HEK293T (cell line): Measurements from ENCODE around the gene RAPSN.

Source experiments
- CTCF ChIA-PET: fragments of 350-600 bp; formaldehyde crosslinking; extraction: SDS; loops from one replicate; lab custom pipeline; 2021; ENCODE audit warnings: antibody characterized with exemption, inconsistent platforms; lab: Yijun Ruan, JAX
- POLR2A ChIA-PET: fragments of 350-600 bp; formaldehyde crosslinking; extraction: SDS; loops from one replicate; lab custom pipeline; 2020; ENCODE audit warnings: antibody characterized with exemption, inconsistent platforms; lab: Yijun Ruan, JAX
- DNase-seq: peaks from one replicate; pipeline ENCODE4 v3.0.0; 2012; ENCODE audit warnings: mixed read lengths; ENCODE audit errors: extremely low spot score
- ARNT ChIP-seq: fragments of 450-650 bp; IDR thresholded peaks from 2 replicates; pipeline ENCODE4 v1.6.1; 2017; ENCODE audit warnings: mild to moderate bottlenecking
- BHLHE40 ChIP-seq: fragments of 450-650 bp; IDR thresholded peaks from 2 replicates; pipeline ENCODE4 v1.6.1; 2016; ENCODE audit warnings: mild to moderate bottlenecking, moderate library complexity, borderline replicate concordance
- CTBP1 ChIP-seq: fragments of 450-650 bp; IDR thresholded peaks from 2 replicates; pipeline ENCODE4 v1.6.1; 2016; ENCODE audit warnings: borderline replicate concordance
- ELF4 ChIP-seq: fragments of 450-650 bp; IDR thresholded peaks from 2 replicates; pipeline ENCODE4 v1.6.1; 2017; ENCODE audit warnings: antibody characterized with exemption
- FOXA1 ChIP-seq: fragments of 450-650 bp; IDR thresholded peaks from 2 replicates; pipeline ENCODE4 v1.6.1; 2016; ENCODE audit warnings: mild to moderate bottlenecking
- FOXK2 ChIP-seq: fragments of 450-650 bp; IDR thresholded peaks from 2 replicates; pipeline ENCODE4 v1.6.1; 2016; ENCODE audit warnings: mild to moderate bottlenecking
- FOXM1 ChIP-seq: fragments of 450-650 bp; IDR thresholded peaks from 2 replicates; pipeline ENCODE4 v1.6.1; 2017; ENCODE audit warnings: mild to moderate bottlenecking, borderline replicate concordance
- HDGF ChIP-seq: fragments of 450-650 bp; IDR thresholded peaks from 2 replicates; pipeline ENCODE4 v1.6.1; 2017; ENCODE audit warnings: antibody characterized with exemption, borderline replicate concordance
- L3MBTL2 ChIP-seq: fragments of 450-650 bp; conservative IDR thresholded peaks from 2 replicates; pipeline ENCODE4 v1.6.1; 2016; ENCODE audit warnings: mild to moderate bottlenecking
- LEF1 ChIP-seq: fragments of 450-650 bp; IDR thresholded peaks from 2 replicates; pipeline ENCODE4 v1.6.1; 2017; ENCODE audit warnings: mild to moderate bottlenecking, borderline replicate concordance
- NFRKB ChIP-seq: fragments of 450-650 bp; IDR thresholded peaks from 2 replicates; pipeline ENCODE4 v1.6.1; 2016; ENCODE audit warnings: mild to moderate bottlenecking, moderate library complexity
- SP1 ChIP-seq: fragments of 450-650 bp; IDR thresholded peaks from 2 replicates; pipeline ENCODE4 v1.6.1; 2017
- SUZ12 ChIP-seq: fragments of 450-650 bp; IDR thresholded peaks from 2 replicates; pipeline ENCODE4 v1.6.1; 2016; ENCODE audit warnings: mild to moderate bottlenecking
- TARDBP ChIP-seq: fragments of 450-650 bp; IDR thresholded peaks from 2 replicates; pipeline ENCODE4 v1.6.1; 2016
- ZNF384 ChIP-seq: fragments of 450-650 bp; IDR thresholded peaks from 2 replicates; pipeline ENCODE4 v1.6.1; 2016
- TF ChIP-seq, protein P1 (sequence below): fragments of 450-650 bp; IDR thresholded peaks from 2 replicates; pipeline ENCODE4 v1.6.1; 2016

Gene RAPSN

GRCh38 chr11:47392546-47393162 lies 56.3 kb downstream of the RAPSN start:
- DNase-seq, result no peak
- ChIA-PET CTCF (interaction anchor here (0.8 to 1.1 kb wide), 2 partner anchors 18 to 59 kb away, joined by 3 to 8 read pairs; no protein-coding TSS in a partner anchor), POLR2A (interaction anchor here (1.4 to 1.6 kb wide), 2 partner anchors 10 to 15 kb away, joined by 4 to 6 read pairs; partner anchors contain the start of gene SLC39A13)
- TF ChIP-seq L3MBTL2 (no peak), FOXA1 (no peak), FOXK2 (no peak), SUZ12 (no peak)

DNA sequence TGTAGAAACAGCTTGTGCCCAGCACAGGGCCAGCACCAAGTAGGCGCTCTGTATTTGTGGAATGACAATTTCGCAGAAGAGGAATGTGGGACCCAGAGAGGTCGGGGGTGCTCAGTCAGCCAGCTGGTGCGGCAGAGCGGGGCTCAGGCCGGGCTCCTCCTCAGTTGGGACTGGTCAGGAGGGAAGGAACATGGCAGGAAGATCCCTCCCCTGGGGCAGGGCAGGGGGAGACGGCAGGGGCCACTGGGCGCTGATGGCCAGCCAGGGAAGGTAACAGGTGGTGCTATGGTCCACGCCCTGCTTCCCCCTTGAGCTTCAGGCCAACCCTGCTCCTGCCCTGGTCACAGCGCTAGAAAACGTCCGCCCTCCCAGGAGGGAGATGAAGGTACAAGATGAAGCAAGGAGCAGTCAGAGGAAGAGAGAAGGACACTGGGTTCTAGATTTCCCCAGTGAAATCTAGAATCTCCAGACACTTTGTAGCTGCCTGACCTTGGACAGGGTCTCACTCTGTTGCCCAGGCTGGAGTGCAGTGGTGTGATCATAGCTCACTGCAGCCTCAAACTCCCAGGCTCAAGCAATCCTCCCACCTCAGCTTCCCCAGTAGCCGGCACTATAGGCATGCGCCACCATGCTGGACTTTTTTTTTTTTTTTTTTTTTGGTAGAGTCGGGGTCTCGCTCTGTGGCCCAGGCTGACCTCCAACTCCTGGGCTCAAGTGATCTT lies 57.1 kb downstream of the RAPSN start:
- CTCF ChIA-PET, result interaction anchor here (0.6 to 0.8 kb wide), 2 partner anchors 17 to 60 kb away, joined by 3 read pairs; no protein-coding TSS in a partner anchor
- TF ChIP-seq LEF1 (no peak), FOXK2 (no peak), HDGF (no peak), CTBP1 (no peak), NFRKB (no peak), TARDBP (no peak), BHLHE40 (no peak)
- TF ChIP-seq, protein P1, sequence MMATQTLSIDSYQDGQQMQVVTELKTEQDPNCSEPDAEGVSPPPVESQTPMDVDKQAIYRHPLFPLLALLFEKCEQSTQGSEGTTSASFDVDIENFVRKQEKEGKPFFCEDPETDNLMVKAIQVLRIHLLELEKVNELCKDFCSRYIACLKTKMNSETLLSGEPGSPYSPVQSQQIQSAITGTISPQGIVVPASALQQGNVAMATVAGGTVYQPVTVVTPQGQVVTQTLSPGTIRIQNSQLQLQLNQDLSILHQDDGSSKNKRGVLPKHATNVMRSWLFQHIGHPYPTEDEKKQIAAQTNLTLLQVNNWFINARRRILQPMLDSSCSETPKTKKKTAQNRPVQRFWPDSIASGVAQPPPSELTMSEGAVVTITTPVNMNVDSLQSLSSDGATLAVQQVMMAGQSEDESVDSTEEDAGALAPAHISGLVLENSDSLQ, result no peak
- no peak for DNase-seq
- POLR2A ChIA-PET, result interaction anchor here (1.4 to 1.6 kb wide), 2 partner anchors 16 to 35 kb away, joined by 3 to 6 read pairs; partner anchors contain the start of gene SLC39A13

GRCh38 chr11:47391077-47391583 lies 57.8 kb downstream of the RAPSN start:
- DNase-seq, result no peak
- TF ChIP-seq TARDBP, result no peak
- no peak for TF ChIP-seq FOXM1
- no peak for TF ChIP-seq FOXA1
- TF ChIP-seq SP1, result no peak
- TF ChIP-seq L3MBTL2, result no peak
- TF ChIP-seq ZNF384, result no peak
- TF ChIP-seq HDGF, result no peak
- TF ChIP-seq, protein P1, result no peak
- no peak for TF ChIP-seq ARNT
- TF ChIP-seq ELF4, result no peak
- TF ChIP-seq LEF1, result no peak
- TF ChIP-seq CTBP1, result no peak
- no peak for TF ChIP-seq NFRKB
- TF ChIP-seq FOXK2, result no peak
- no peak for TF ChIP-seq BHLHE40
- no peak for TF ChIP-seq SUZ12
- ChIA-PET POLR2A (interaction anchor here (1.4 to 2.2 kb wide), 3 partner anchors 9 to 36 kb away, joined by 3 to 6 read pairs (median 5); partner anchors contain the start of gene SLC39A13), CTCF (no interaction called here)

DNA sequence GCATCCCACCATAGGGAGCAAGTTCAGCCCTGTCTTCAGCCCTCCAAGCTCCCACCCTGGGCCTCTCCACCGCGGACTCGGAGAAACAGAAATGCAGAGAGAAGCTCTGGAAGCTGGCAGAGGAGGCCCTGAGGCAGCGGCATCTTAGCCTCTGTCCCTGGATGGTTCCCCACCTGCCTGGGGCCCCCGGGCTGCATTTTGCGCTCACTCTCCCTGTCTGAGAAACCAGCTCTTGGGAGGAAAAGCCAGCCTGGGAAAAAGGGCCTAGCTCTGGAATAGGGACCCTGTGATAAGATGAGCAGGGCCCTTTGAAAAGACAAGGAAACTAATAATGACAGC lies 58.5 kb downstream of the RAPSN start:
- no peak for TF ChIP-seq ELF4
- no peak for TF ChIP-seq ZNF384
- TF ChIP-seq ARNT, result no peak
- TF ChIP-seq SP1, result no peak
- TF ChIP-seq FOXM1, result no peak
- no peak for TF ChIP-seq CTBP1
- no peak for TF ChIP-seq SUZ12
- TF ChIP-seq FOXA1, result no peak
- TF ChIP-seq L3MBTL2, result no peak
- TF ChIP-seq TARDBP, result no peak
- TF ChIP-seq, protein P1, result no peak
- TF ChIP-seq NFRKB, result no peak
- no peak for TF ChIP-seq FOXK2
- no peak for TF ChIP-seq HDGF
- no peak for TF ChIP-seq LEF1
- no peak for TF ChIP-seq BHLHE40
- ChIA-PET CTCF (interaction anchor here (0.8 kb wide), 1 partner anchor 16 kb away, joined by 3 read pairs; no protein-coding TSS in a partner anchor), POLR2A (interaction anchor here (2.2 kb wide), 1 partner anchor 10 kb away, joined by 5 read pairs; no protein-coding TSS in a partner anchor)

GRCh38 chr11:47389577-47390421 lies 59.1 kb downstream of the RAPSN start:
- DNase-seq, result no peak
- ChIA-PET CTCF (interaction anchor here (0.8 kb wide), 1 partner anchor 15 kb away, joined by 3 read pairs; no protein-coding TSS in a partner anchor), POLR2A (interaction anchor here (2.2 kb wide), 1 partner anchor 10 kb away, joined by 5 read pairs; no protein-coding TSS in a partner anchor)
- no peak for TF ChIP-seq FOXM1
- no peak for TF ChIP-seq CTBP1
- TF ChIP-seq ARNT, result no peak
- TF ChIP-seq L3MBTL2, result no peak
- no peak for TF ChIP-seq LEF1
- TF ChIP-seq BHLHE40, result no peak
- no peak for TF ChIP-seq TARDBP
- no peak for TF ChIP-seq NFRKB
- TF ChIP-seq ELF4, result no peak
- TF ChIP-seq SP1, result no peak
- no peak for TF ChIP-seq FOXK2

More for the DNA sequence above, 58.5 kb downstream of the RAPSN start:
- no peak for DNase-seq
